Measurements from ENCODE around the gene OR10C1.

- no peak for TF ChIP-seq CTCF (IDR thresholded peaks at IDR 0.05)
- TF ChIP-seq ZFX (IDR thresholded peaks at IDR 0.05; ENCODE audit: borderline replicate concordance): no peak
These were observed 35.9 kb downstream of the OR10C1 start for GRCh38 chr6:29474996-29475395.
